OCI-LY3 (cell line): ENCODE data around the gene PTPRU.

Source experiments
- H2AFZ ChIP-seq: fragments of 200-600, 300-600 bp; shearing (Covaris generic); 2 replicates; pipeline ENCODE4 v1.6.0; 2014; ENCODE audit warnings: antibody characterized with exemption, low read depth, low read length
- H3K27ac ChIP-seq: fragments of 200-600, 300-600 bp; sonication (generic); 2 replicates; pipeline ENCODE4 v1.5.1; 2014; ENCODE audit warnings: mild to moderate bottlenecking, low read length, moderate library complexity, mixed read lengths
- H3K27me3 ChIP-seq: fragments of 200-600, 300-600 bp; sonication (generic); 2 replicates; pipeline ENCODE4 v1.6.1; 2014; ENCODE audit warnings: low read depth, low read length, mixed read lengths
- H3K36me3 ChIP-seq: fragments of 200-600, 300-600 bp; sonication (generic); replicated peaks from 2 replicates; pipeline ENCODE3; 2014; ENCODE audit warnings: low read depth, low read length, mixed read lengths
- H3K4me1 ChIP-seq: fragments of 300-600, 200-600 bp; sonication (generic); 2 replicates; pipeline ENCODE4 v1.6.1; 2014; ENCODE audit warnings: low read length, mixed read lengths
- H3K4me2 ChIP-seq: fragments of 200-600, 300-600 bp; sonication (generic); 2 replicates; pipeline ENCODE4 v1.6.1; 2014; ENCODE audit warnings: low read length, mixed read lengths
- H3K4me3 ChIP-seq: fragments of 300-600, 200-600 bp; sonication (generic); 2 replicates; pipeline ENCODE4 v1.5.1; 2014; ENCODE audit warnings: antibody characterized with exemption, mild to moderate bottlenecking, low read length, moderate library complexity
- H3K79me2 ChIP-seq: fragments of 300-600, 200-600 bp; shearing (Covaris generic); 2 replicates; pipeline ENCODE4 v1.6.1; 2014; ENCODE audit warnings: mild to moderate bottlenecking, low read length, mixed read lengths
- H3K9ac ChIP-seq: fragments of 300-600, 200-600 bp; shearing (Covaris generic); 2 replicates; pipeline ENCODE4 v1.6.0; 2014; ENCODE audit warnings: mild to moderate bottlenecking, low read length, moderate library complexity
- H3K9me3 ChIP-seq: fragments of 200-600, 300-600 bp; shearing (Covaris generic); 2 replicates; pipeline ENCODE4 v1.6.1; 2014; ENCODE audit warnings: low read length, mixed read lengths; ENCODE audit not compliant: insufficient read depth
- H4K20me1 ChIP-seq: fragments of 200-600, 300-600 bp; sonication (generic); 2 replicates; pipeline ENCODE4 v1.6.1; 2016; ENCODE audit warnings: low read length, mixed read lengths; ENCODE audit not compliant: insufficient read depth
- EZH2phosphoT487 ChIP-seq: fragments of 200-600 bp; shearing (Covaris generic); IDR thresholded peaks from 2 replicates; pipeline ENCODE4 v1.6.1; 2018; ENCODE audit warnings: antibody characterized with exemption, mixed run types, low read depth
- TF ChIP-seq, protein P1 (sequence below): fragments of 200-600, 300-600 bp; sonication (generic); IDR thresholded peaks from 2 replicates; pipeline ENCODE4 v1.5.1; 2014; ENCODE audit warnings: antibody characterized with exemption, low read length, low read depth

Gene PTPRU

GRCh38 chr1:29235955-29236711 lies at the start of gene PTPRU:
Gene PTPRU (plus strand): TSS chr1:29236522. CDS start chr1:29236645, 123 bp downstream.
- no peaks in the 10 kb centered on the region for H4K20me1 ChIP-seq
- no peaks in the 10 kb centered on the region for H3K36me3 ChIP-seq
- no peak within 1 kb of the TSS for H3K27ac ChIP-seq
- H3K79me2 ChIP-seq: no peaks in the 10 kb centered on the region
- peak within 1 kb of the TSS; percentile 96 for H3K4me2 ChIP-seq
- no peak for TF ChIP-seq EZH2phosphoT487
- TF ChIP-seq, protein P1, sequence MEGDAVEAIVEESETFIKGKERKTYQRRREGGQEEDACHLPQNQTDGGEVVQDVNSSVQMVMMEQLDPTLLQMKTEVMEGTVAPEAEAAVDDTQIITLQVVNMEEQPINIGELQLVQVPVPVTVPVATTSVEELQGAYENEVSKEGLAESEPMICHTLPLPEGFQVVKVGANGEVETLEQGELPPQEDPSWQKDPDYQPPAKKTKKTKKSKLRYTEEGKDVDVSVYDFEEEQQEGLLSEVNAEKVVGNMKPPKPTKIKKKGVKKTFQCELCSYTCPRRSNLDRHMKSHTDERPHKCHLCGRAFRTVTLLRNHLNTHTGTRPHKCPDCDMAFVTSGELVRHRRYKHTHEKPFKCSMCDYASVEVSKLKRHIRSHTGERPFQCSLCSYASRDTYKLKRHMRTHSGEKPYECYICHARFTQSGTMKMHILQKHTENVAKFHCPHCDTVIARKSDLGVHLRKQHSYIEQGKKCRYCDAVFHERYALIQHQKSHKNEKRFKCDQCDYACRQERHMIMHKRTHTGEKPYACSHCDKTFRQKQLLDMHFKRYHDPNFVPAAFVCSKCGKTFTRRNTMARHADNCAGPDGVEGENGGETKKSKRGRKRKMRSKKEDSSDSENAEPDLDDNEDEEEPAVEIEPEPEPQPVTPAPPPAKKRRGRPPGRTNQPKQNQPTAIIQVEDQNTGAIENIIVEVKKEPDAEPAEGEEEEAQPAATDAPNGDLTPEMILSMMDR: peak; percentile 46
- no peaks in the 10 kb centered on the region for H3K27me3 ChIP-seq
- peak within 1 kb of the TSS; percentile 80 for H3K4me3 ChIP-seq
- no peaks in the 10 kb centered on the region for H3K9me3 ChIP-seq
- H3K4me1 ChIP-seq: peaks cover 9% of the 10 kb centered on the region; the same call in 1 of the 2 replicates
- peak within 1 kb of the TSS; percentile 94 for H2AFZ ChIP-seq
- peak within 1 kb of the TSS; percentile 33; the same call in 1 of the 2 replicates for H3K9ac ChIP-seq

- no peaks in the 10 kb centered on the region for H3K9me3 ChIP-seq
- no peak overlapping the region for H3K9ac ChIP-seq
- no peak overlapping the region for H2AFZ ChIP-seq
- no peaks in the 10 kb centered on the region for H4K20me1 ChIP-seq
- no peak overlapping the region for H3K27ac ChIP-seq
- H3K4me1 ChIP-seq: peaks cover 3% of the 10 kb centered on the region; the same call in 1 of the 2 replicates
- no peak overlapping the region for H3K4me3 ChIP-seq
- TF ChIP-seq, protein P1: no peak
- TF ChIP-seq EZH2phosphoT487: no peak
- H3K4me2 ChIP-seq: no peak overlapping the region
- no peaks in the 10 kb centered on the region; the same call in 1 of the 2 replicates for H3K79me2 ChIP-seq
- H3K36me3 ChIP-seq: no peaks in the 10 kb centered on the region
- no peaks in the 10 kb centered on the region for H3K27me3 ChIP-seq
These were observed 49.6 kb upstream of the PTPRU start for GRCh38 chr1:29186707-29187106.

DNA sequence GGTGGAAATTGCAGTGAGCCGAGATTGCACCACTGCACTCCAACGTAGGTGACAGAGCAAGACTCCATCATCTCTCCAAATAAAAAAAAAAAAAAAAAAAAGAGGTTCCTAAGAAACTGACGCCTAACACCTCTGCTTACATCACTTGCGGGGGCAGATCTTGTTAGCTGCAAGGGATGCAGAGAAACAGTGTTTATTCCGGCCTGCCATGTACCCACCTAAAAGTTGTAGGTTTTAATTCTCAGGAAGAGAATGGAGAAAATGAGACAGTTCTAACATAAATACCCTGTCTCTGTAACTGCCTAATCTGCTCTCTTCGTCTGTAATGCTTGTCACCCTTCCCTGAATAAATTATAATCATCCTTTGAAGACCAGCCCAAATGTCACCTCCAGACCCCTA lies 45.6 kb upstream of the PTPRU start:
- Histone ChIP-seq H3K4me3 (no peak overlapping the region), H3K27me3 (no peaks in the 10 kb centered on the region), H3K79me2 (no peaks in the 10 kb centered on the region), H4K20me1 (no peaks in the 10 kb centered on the region), H3K36me3 (no peaks in the 10 kb centered on the region), H3K27ac (no peak overlapping the region), H3K4me1 (no peaks in the 10 kb centered on the region), H3K9me3 (no peaks in the 10 kb centered on the region), H3K9ac (no peak overlapping the region), H3K4me2 (no peak overlapping the region), H2AFZ (no peak overlapping the region)
- TF ChIP-seq, protein P1: no peak
- no peak for TF ChIP-seq EZH2phosphoT487

- Histone ChIP-seq H3K27ac (no peak overlapping the region), H4K20me1 (no peaks in the 10 kb centered on the region), H3K9me3 (no peaks in the 10 kb centered on the region), H3K79me2 (no peaks in the 10 kb centered on the region), H3K4me1 (no peaks in the 10 kb centered on the region), H3K4me2 (no peak overlapping the region), H3K4me3 (no peak overlapping the region), H3K27me3 (no peaks in the 10 kb centered on the region), H3K9ac (no peak overlapping the region), H3K36me3 (no peaks in the 10 kb centered on the region), H2AFZ (no peak overlapping the region)
- TF ChIP-seq EZH2phosphoT487: no peak
- TF ChIP-seq, protein P1: no peak
These were observed 42.4 kb upstream of the PTPRU start for GRCh38 chr1:29193879-29194455.
